ENCODE data around the gene PLA2G6. TPM values are rescaled to one million over a fixed set of nuclear protein-coding genes. Genes with fewer than 3 reads are reported as not detected.

PLA2G6 gene
- total RNA-seq, 1 experiment from 2014 or later: 6.0 TPM

- H3K9me2 ChIP-seq (replicated peaks; ENCODE audit: low read length): no peaks in the 10 kb centered on the region
- H3K27me3 ChIP-seq (ENCODE audit: low read length): no peaks in the 10 kb centered on the region
- H3K9me3 ChIP-seq (ENCODE audit: low read length): no peaks in the 10 kb centered on the region
- no peak overlapping the region for H2AFZ ChIP-seq (ENCODE audit: low read length)
- H3K4me3 ChIP-seq (ENCODE audit: low read length): no peak overlapping the region
- H3K4me2 ChIP-seq (ENCODE audit: low read length): no peak overlapping the region
- H3F3A ChIP-seq (ENCODE audit: low read length, unreplicated experiment): no peaks in the 10 kb centered on the region
- H3K79me2 ChIP-seq (ENCODE audit: low read length): no peaks in the 10 kb centered on the region
- H3K36me3 ChIP-seq (ENCODE audit: low read depth, low read length): no peaks in the 10 kb centered on the region
- intact Hi-C loops (cut with micrococcal nuclease): no loop called here
- ChIA-PET POLR2A (ENCODE audit: unreplicated experiment) (no interaction called here), CTCF (no interaction called here)
- TF ChIP-seq CTCF (conservative IDR thresholded peaks at IDR 0.05; ENCODE audit: low read depth, low read length) (no peak), EZH2phosphoT487 (IDR thresholded peaks at IDR 0.05; ENCODE audit: borderline replicate concordance, low read length) (no peak), EZH2 (IDR thresholded peaks at IDR 0.05; ENCODE audit: low read length, unreplicated experiment) (no peak)
- H3K4me1 ChIP-seq (ENCODE audit: insufficient read depth, low read length): no peaks in the 10 kb centered on the region
- no peak for ATAC-seq
- no TSS peak for BruUV-seq (replicated peaks)
- H3K27ac ChIP-seq (ENCODE audit: low read length): no peak overlapping the region
- no peak overlapping the region for H3K9ac ChIP-seq (ENCODE audit: low read length)
- no peak for DNase-seq
- H4K20me1 ChIP-seq (ENCODE audit: low read length): no peaks in the 10 kb centered on the region
Measured at GRCh38 chr22:38126928-38127668, 54.5 kb downstream of the PLA2G6 start.

- Histone ChIP-seq H3K4me1 (ENCODE audit: insufficient read depth, low read length) (no peaks in the 10 kb centered on the region), H3K9me3 (ENCODE audit: low read length) (no peaks in the 10 kb centered on the region), H3K79me2 (ENCODE audit: low read length) (no peaks in the 10 kb centered on the region), H3K27me3 (ENCODE audit: low read length) (no peaks in the 10 kb centered on the region), H4K20me1 (ENCODE audit: low read length) (no peaks in the 10 kb centered on the region), H3K4me3 (ENCODE audit: low read length) (no peak overlapping the region), H3K27ac (ENCODE audit: low read length) (no peak overlapping the region), H3K36me3 (ENCODE audit: low read depth, low read length) (no peaks in the 10 kb centered on the region), H2AFZ (ENCODE audit: low read length) (no peak overlapping the region), H3K9ac (ENCODE audit: low read length) (no peak overlapping the region), H3K4me2 (ENCODE audit: low read length) (no peak overlapping the region), H3F3A (ENCODE audit: low read length, unreplicated experiment) (no peaks in the 10 kb centered on the region), H3K9me2 (replicated peaks; ENCODE audit: low read length) (no peaks in the 10 kb centered on the region)
- POLR2A ChIA-PET (ENCODE audit: unreplicated experiment): no interaction called here
- no TSS peak for BruUV-seq (replicated peaks)
- ATAC-seq: no peak
- CTCF ChIA-PET: no interaction called here
- DNase-seq: no peak
- intact Hi-C loops (cut with micrococcal nuclease): no loop called here
- TF ChIP-seq CTCF (conservative IDR thresholded peaks at IDR 0.05; ENCODE audit: low read depth, low read length) (no peak), EZH2phosphoT487 (IDR thresholded peaks at IDR 0.05; ENCODE audit: borderline replicate concordance, low read length) (no peak)
Measured at GRCh38 chr22:38125751-38126201, 55.9 kb downstream of the PLA2G6 start.

- no peak for TF ChIP-seq CTCF (conservative IDR thresholded peaks at IDR 0.05; ENCODE audit: low read depth, low read length)
- no peak for TF ChIP-seq EZH2 (IDR thresholded peaks at IDR 0.05; ENCODE audit: low read length, unreplicated experiment)
- TF ChIP-seq EZH2phosphoT487 (IDR thresholded peaks at IDR 0.05; ENCODE audit: borderline replicate concordance, low read length): no peak
- ChIA-PET CTCF (no interaction called here), POLR2A (ENCODE audit: unreplicated experiment) (no interaction called here)
- Histone ChIP-seq H3K9ac (ENCODE audit: low read length) (no peak overlapping the region), H3K27ac (ENCODE audit: low read length) (no peak overlapping the region), H3F3A (ENCODE audit: low read length, unreplicated experiment) (no peaks in the 10 kb centered on the region), H3K36me3 (ENCODE audit: low read depth, low read length) (no peaks in the 10 kb centered on the region), H3K79me2 (ENCODE audit: low read length) (no peaks in the 10 kb centered on the region), H3K9me2 (replicated peaks; ENCODE audit: low read length) (no peaks in the 10 kb centered on the region), H3K27me3 (ENCODE audit: low read length) (no peaks in the 10 kb centered on the region), H2AFZ (ENCODE audit: low read length) (no peak overlapping the region), H4K20me1 (ENCODE audit: low read length) (no peaks in the 10 kb centered on the region), H3K9me3 (ENCODE audit: low read length) (no peaks in the 10 kb centered on the region), H3K4me2 (ENCODE audit: low read length) (no peak overlapping the region), H3K4me3 (ENCODE audit: low read length) (no peak overlapping the region), H3K4me1 (ENCODE audit: insufficient read depth, low read length) (no peaks in the 10 kb centered on the region)
- no TSS peak for BruUV-seq (replicated peaks)
- ATAC-seq: no peak
- DNase-seq: no peak
- intact Hi-C loops (cut with micrococcal nuclease): no loop called here
Measured at GRCh38 chr22:38125038-38125610, 56.5 kb downstream of the PLA2G6 start.

Measured in PC-3 (cell line).